ENCODE results near the gene BRIX1.
"Not testable (repeated sequence)": the region's sequence is repeated elsewhere in the genome, so short reads cannot be mapped to it uniquely, and the experiment has no call there.

The BRIX1 gene

DNA sequence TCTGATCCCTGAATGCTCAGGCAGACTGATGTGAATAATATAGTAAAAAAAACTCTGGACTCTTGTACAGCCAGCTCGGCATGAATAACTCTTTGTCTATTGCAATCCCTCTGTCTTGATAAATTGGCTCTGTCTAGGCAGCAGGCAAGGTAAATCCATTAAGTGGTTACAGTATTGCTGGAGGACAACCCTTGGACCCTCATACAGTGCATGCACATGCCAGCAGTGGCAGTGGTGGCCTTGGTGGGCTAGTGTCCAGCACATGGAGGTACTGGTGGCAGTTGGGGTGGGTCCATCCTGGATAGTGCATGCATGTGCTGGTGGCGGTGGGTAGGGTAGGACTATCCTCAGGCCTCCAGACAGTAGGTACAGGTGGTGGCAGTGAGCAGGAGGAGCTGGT is 52.7 kb downstream of the BRIX1 start:
- no peaks in the 10 kb centered on the region for H3K9me3 ChIP-seq (ENCODE audit: control insufficient read depth in 1 of 2, low read length in 2 of 2)
- no peak overlapping the region for H3K4me3 ChIP-seq (ENCODE audit: low read depth in 1 of 2, low read length in 2 of 2)
- no peaks in the 10 kb centered on the region for H3K36me3 ChIP-seq (ENCODE audit: control insufficient read depth in 1 of 2, insufficient read depth in 2 of 2, low read length in 2 of 2)
- H3K27ac ChIP-seq (ENCODE audit: low read length) = no peak overlapping the region
- H3K27me3 ChIP-seq (ENCODE audit: low read depth, low read length) = no peaks in the 10 kb centered on the region
- H3K4me1 ChIP-seq (ENCODE audit: control insufficient read depth in 1 of 2, insufficient read depth in 2 of 2, low read length in 2 of 2) = no peaks in the 10 kb centered on the region

DNA sequence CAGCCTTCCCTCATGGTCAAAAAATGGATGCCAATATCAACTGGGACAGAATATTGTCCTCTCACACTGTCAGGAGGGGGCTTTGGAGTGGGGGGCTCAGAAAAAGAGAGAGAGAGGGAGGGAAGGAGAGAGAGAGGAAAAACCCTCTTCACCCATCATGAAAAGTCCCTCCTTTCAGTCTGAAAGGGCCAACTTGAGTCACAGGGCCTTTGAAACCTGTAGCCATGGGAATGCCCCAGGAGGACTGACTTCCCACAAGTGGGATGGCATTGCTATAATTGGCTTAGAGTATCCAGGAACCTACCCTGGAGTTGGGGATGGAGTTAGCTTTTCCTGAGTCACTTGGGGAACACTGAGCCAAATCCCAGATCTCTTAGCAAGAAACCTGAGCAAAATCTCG is 55.0 kb downstream of the BRIX1 start:
- Histone ChIP-seq H3K9me3 (ENCODE audit: control insufficient read depth in 1 of 2, low read length in 2 of 2) (no peaks in the 10 kb centered on the region), H3K27ac (ENCODE audit: low read length) (no peak overlapping the region), H3K36me3 (ENCODE audit: control insufficient read depth in 1 of 2, insufficient read depth in 2 of 2, low read length in 2 of 2) (no peaks in the 10 kb centered on the region), H3K4me1 (ENCODE audit: control insufficient read depth in 1 of 2, insufficient read depth in 2 of 2, low read length in 2 of 2) (no peaks in the 10 kb centered on the region), H3K4me3 (ENCODE audit: low read depth in 1 of 2, low read length in 2 of 2) (no peak overlapping the region), H3K27me3 (ENCODE audit: low read depth, low read length) (no peaks in the 10 kb centered on the region)

DNA sequence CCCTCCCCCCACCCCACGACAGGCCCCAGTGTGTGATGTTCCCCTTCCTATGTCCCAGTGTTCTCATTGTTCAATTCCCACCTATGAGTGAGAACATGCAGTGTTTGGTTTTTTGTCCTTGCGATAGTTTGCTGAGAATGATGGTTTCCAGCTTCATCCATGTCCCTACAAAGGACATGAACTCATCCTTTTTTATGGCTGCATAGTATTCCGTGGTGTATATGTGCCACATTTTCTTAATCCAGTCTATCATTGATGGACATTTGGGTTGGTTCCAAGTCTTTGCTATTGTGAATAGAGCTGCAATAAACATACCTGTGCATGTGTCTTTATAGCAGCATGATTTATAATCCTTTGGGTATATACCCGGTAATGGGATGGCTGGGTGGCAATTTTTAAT is 56.1 kb downstream of the BRIX1 start:
- H3K27ac ChIP-seq (ENCODE audit: low read length); H3K27me3 ChIP-seq (ENCODE audit: low read depth, low read length); H3K36me3 ChIP-seq (ENCODE audit: control insufficient read depth in 1 of 2, insufficient read depth in 2 of 2, low read length in 2 of 2); H3K9me3 ChIP-seq (ENCODE audit: control insufficient read depth in 1 of 2, low read length in 2 of 2); H3K4me3 ChIP-seq (ENCODE audit: low read depth in 1 of 2, low read length in 2 of 2); H3K4me1 ChIP-seq (ENCODE audit: control insufficient read depth in 1 of 2, insufficient read depth in 2 of 2, low read length in 2 of 2): not testable (repeated sequence)

Data from muscle layer of duodenum (tissue), 2 donors.